ENCODE data around the gene C14orf93. TPM values are rescaled to one million over a fixed set of nuclear protein-coding genes. Genes with fewer than 3 reads are reported as not detected.

C14orf93 gene
- total RNA-seq, 2 donors from 2014 or later = 10.9 to 12.6 TPM

GRCh38 chr14:22985894-22986507 lies 23.9 kb downstream of the C14orf93 start:
- Mint-ChIP-seq H3K36me3 (no peaks in the 10 kb centered on the region), H3K27ac (no peak overlapping the region), H3K9me3 (no peaks in the 10 kb centered on the region)
- DNase-seq (ENCODE audit: low spot score in 2 of 2) = no peak
- ATAC-seq = no peak

GRCh38 chr14:22984959-22985658 lies 24.8 kb downstream of the C14orf93 start:
- no peaks in the 10 kb centered on the region for H3K9me3 Mint-ChIP-seq
- no peak overlapping the region for H3K27ac Mint-ChIP-seq

GRCh38 chr14:22982477-22983245 lies 27.3 kb downstream of the C14orf93 start, which contains the start of gene AJUBA:
Gene AJUBA, minus strand, starts transcription at chr14:22982551. Its CDS starts 285 bp downstream, at chr14:22982266.
- Mint-ChIP-seq H3K27ac (no peak within 1 kb of the TSS), H3K36me3 (no peaks in the 10 kb centered on the region), H3K9me3 (no peaks in the 10 kb centered on the region)
- ATAC-seq (peak; percentile 70 to 84), DNase-seq (ENCODE audit: low spot score in 2 of 2) (peak; percentile 63 to 76)

More at GRCh38 chr14:22984959-22985658, 24.8 kb downstream of the C14orf93 start:
- ATAC-seq (no peak), DNase-seq (ENCODE audit: low spot score in 2 of 2) (no peak)
- H3K36me3 Mint-ChIP-seq = no peaks in the 10 kb centered on the region

GRCh38 chr14:22981876-22982476 lies 28.0 kb downstream of the C14orf93 start:
- DNase-seq (ENCODE audit: low spot score in 2 of 2) (peak in 1 of 2 donors; percentile 25), ATAC-seq (peak; percentile 3 to 6)
- H3K27ac Mint-ChIP-seq = no peak overlapping the region
- H3K9me3 Mint-ChIP-seq = no peaks in the 10 kb centered on the region
- H3K36me3 Mint-ChIP-seq = no peaks in the 10 kb centered on the region

- DNase-seq (ENCODE audit: low spot score in 2 of 2) = peak; percentile 26 to 63
- Mint-ChIP-seq H3K9me3 (no peaks in the 10 kb centered on the region), H3K27ac (no peak overlapping the region), H3K36me3 (no peaks in the 10 kb centered on the region)
- peak in 1 of 2 donors; percentile 38 for ATAC-seq
Measured at GRCh38 chr14:22981090-22981875, 28.7 kb downstream of the C14orf93 start.

GRCh38 chr14:22980672-22981089 lies 29.3 kb downstream of the C14orf93 start:
- Mint-ChIP-seq H3K9me3 (no peaks in the 10 kb centered on the region), H3K27ac (no peak overlapping the region), H3K36me3 (no peaks in the 10 kb centered on the region)
- DNase-seq (ENCODE audit: low spot score in 2 of 2) = peak in 1 of 2 donors; percentile 22
- peak; percentile 8 to 23 for ATAC-seq

- no peak for ATAC-seq
- no peak overlapping the region for H3K27ac Mint-ChIP-seq
- no peak for DNase-seq (ENCODE audit: low spot score in 2 of 2)
- H3K36me3 Mint-ChIP-seq = no peaks in the 10 kb centered on the region
- H3K9me3 Mint-ChIP-seq = no peaks in the 10 kb centered on the region
Measured at GRCh38 chr14:22979748-22980392, 30.1 kb downstream of the C14orf93 start.

- ATAC-seq (no peak), DNase-seq (ENCODE audit: low spot score in 2 of 2) (no peak)
- H3K9me3 Mint-ChIP-seq = no peaks in the 10 kb centered on the region
- H3K27ac Mint-ChIP-seq = no peak overlapping the region
- H3K36me3 Mint-ChIP-seq = no peaks in the 10 kb centered on the region
Measured at GRCh38 chr14:22978981-22979671, 30.8 kb downstream of the C14orf93 start.

- Mint-ChIP-seq H3K27ac (no peak overlapping the region), H3K9me3 (no peaks in the 10 kb centered on the region), H3K36me3 (no peaks in the 10 kb centered on the region)
- ATAC-seq (no peak), DNase-seq (ENCODE audit: low spot score in 2 of 2) (no peak)
Measured at GRCh38 chr14:22978487-22978837, 31.5 kb downstream of the C14orf93 start.

GRCh38 chr14:22977684-22978486 lies 32.1 kb downstream of the C14orf93 start:
- ATAC-seq = no peak
- H3K27ac Mint-ChIP-seq = no peak overlapping the region
- no peaks in the 10 kb centered on the region for H3K36me3 Mint-ChIP-seq
- H3K9me3 Mint-ChIP-seq = no peaks in the 10 kb centered on the region
- no peak for DNase-seq (ENCODE audit: low spot score in 2 of 2)

- Mint-ChIP-seq H3K36me3 (no peaks in the 10 kb centered on the region), H3K9me3 (no peaks in the 10 kb centered on the region), H3K27ac (no peak overlapping the region)
- no peak for DNase-seq (ENCODE audit: low spot score in 2 of 2)
- ATAC-seq = no peak
Measured at GRCh38 chr14:22977434-22977683, 32.6 kb downstream of the C14orf93 start.

GRCh38 chr14:22976620-22977433 lies 33.1 kb downstream of the C14orf93 start:
- no peak for ATAC-seq
- H3K9me3 Mint-ChIP-seq = no peaks in the 10 kb centered on the region
- no peak overlapping the region for H3K27ac Mint-ChIP-seq
- no peak for DNase-seq (ENCODE audit: low spot score in 2 of 2)
- H3K36me3 Mint-ChIP-seq = no peaks in the 10 kb centered on the region

- no peak overlapping the region for H3K27ac Mint-ChIP-seq
- H3K9me3 Mint-ChIP-seq = no peaks in the 10 kb centered on the region
- DNase-seq (ENCODE audit: low spot score in 2 of 2) = no peak
- ATAC-seq = no peak
- H3K36me3 Mint-ChIP-seq = no peaks in the 10 kb centered on the region
Measured at GRCh38 chr14:22974530-22975313, 35.2 kb downstream of the C14orf93 start.
